ENCODE measurements around the gene ACSS1.

Gene ACSS1

GRCh38 chr20:24968278-24968800 is 89.6 kb downstream of the ACSS1 start:
- TF ChIP-seq CTCF (conservative IDR thresholded peaks at IDR 0.05; ENCODE audit: low read depth, low read length) = no peak
- no peak for DNase-seq (ENCODE audit: low read depth)
- no peak overlapping the region for H3K4me3 ChIP-seq (ENCODE audit: low read depth, low read length)

GRCh38 chr20:24966317-24967012 is 91.5 kb downstream of the ACSS1 start:
- no peak for DNase-seq (ENCODE audit: low read depth)
- H3K4me3 ChIP-seq (ENCODE audit: low read depth, low read length) = no peak overlapping the region
- TF ChIP-seq CTCF (conservative IDR thresholded peaks at IDR 0.05; ENCODE audit: low read depth, low read length) = no peak

GRCh38 chr20:24965065-24965919 is 92.6 kb downstream of the ACSS1 start:
- H3K4me3 ChIP-seq (ENCODE audit: low read depth, low read length) = no peak overlapping the region
- no peak for DNase-seq (ENCODE audit: low read depth)
- no peak for TF ChIP-seq CTCF (conservative IDR thresholded peaks at IDR 0.05; ENCODE audit: low read depth, low read length)

- no peak overlapping the region for H3K4me3 ChIP-seq (ENCODE audit: low read depth, low read length)
- TF ChIP-seq CTCF (conservative IDR thresholded peaks at IDR 0.05; ENCODE audit: low read depth, low read length) = no peak
- no peak for DNase-seq (ENCODE audit: low read depth)
These were observed 93.5 kb downstream of the ACSS1 start for GRCh38 chr20:24964506-24964840.

GRCh38 chr20:24963672-24964505 is 94.0 kb downstream of the ACSS1 start:
- H3K4me3 ChIP-seq (ENCODE audit: low read depth, low read length) = no peak overlapping the region
- DNase-seq (ENCODE audit: low read depth) = no peak
- no peak for TF ChIP-seq CTCF (conservative IDR thresholded peaks at IDR 0.05; ENCODE audit: low read depth, low read length)

GRCh38 chr20:24962510-24962909 is 95.4 kb downstream of the ACSS1 start:
- H3K4me3 ChIP-seq (ENCODE audit: low read depth, low read length) = no peak overlapping the region
- no peak for TF ChIP-seq CTCF (conservative IDR thresholded peaks at IDR 0.05; ENCODE audit: low read depth, low read length)
- DNase-seq (ENCODE audit: low read depth) = no peak

All from choroid plexus epithelial cell (primary cell).